ENCODE data around the gene ZBTB16.

GRCh38 chr11:114151631-114152030, 92.1 kb downstream of the ZBTB16 start:
- no peak for TF ChIP-seq CTCF (optimal IDR thresholded peaks at IDR 0.05 in 1 of 3, IDR thresholded peaks at IDR 0.05 in 1 of 3, conservative IDR thresholded peaks at IDR 0.05 in 1 of 3; ENCODE audit: extremely low read depth in 1 of 3, insufficient read depth in 2 of 3, low read length in 3 of 3)
- TF ChIP-seq EZH2 (IDR thresholded peaks at IDR 0.05; ENCODE audit: low read length): no peak
